HCT116 (cell line): Measurements from ENCODE around the gene OR11G2. TPM values are rescaled to one million over a fixed set of nuclear protein-coding genes. Genes with fewer than 3 reads are reported as not detected.

Source experiments
- ATAC-seq: fragments of 200-7000 bp; cut with Tn5 transposase; 2 replicates; pipeline ENCODE4 v1.9.1; 2020; ENCODE audit warnings: mild to moderate bottlenecking, moderate library complexity
- BruUV-seq: library from RNA; stranded (reverse); fragments of 400-500 nt; replicated peaks from 2 replicates; lab custom pipeline; 2021; lab: Mats Ljungman, UMichigan
- CTCF ChIA-PET: fragments of 300-600 bp; sonication (Branson Sonifier 250); formaldehyde crosslinking; loops from one replicate; lab custom pipeline; 2021; ENCODE audit warnings: antibody characterized with exemption; lab: Charles Lee
- POLR2A ChIA-PET: fragments of 300-600, 350-600 bp; sonication (Branson Sonifier 250); formaldehyde crosslinking; loops from one replicate; lab custom pipeline; 2021; ENCODE audit warnings: antibody characterized with exemption; lab: Charles Lee
- RAD21 ChIA-PET, 2 experiments: fragments of 300-600 bp; sonication (Branson Sonifier 250); formaldehyde crosslinking; loops; one replicate each; lab custom pipeline; 2023; ENCODE audit warnings: low total read pairs in 2 of 2; ENCODE audit not compliant: uncharacterized antibody in 2 of 2, unreplicated experiment in 2 of 2, low non-redundant PET in 1 of 2; lab: Charles Lee
- DNase-seq: peaks from one replicate; pipeline ENCODE4 v3.0.0-alpha.2; 2010; ENCODE audit warnings: low read depth, low spot score
- H2AFZ ChIP-seq: fragments of 200-600 bp; shearing (Covaris generic), sonication (generic); 2 replicates; pipeline ENCODE4 v1.6.1; 2017; ENCODE audit warnings: low read depth, mixed run types, mixed read lengths, antibody characterized with exemption, low read length; ENCODE audit not compliant: poor library complexity, severe bottlenecking
- H3K27ac ChIP-seq: 2 replicates; pipeline ENCODE4 v1.5.1; 2012; ENCODE audit warnings: low read depth, low read length
- H3K27me3 ChIP-seq: fragments of 200-600 bp; sonication (generic); 2 replicates; pipeline ENCODE4 v1.6.1; 2016; ENCODE audit warnings: mixed run types, low read length, mixed read lengths; ENCODE audit not compliant: insufficient read depth
- H3K36me3 ChIP-seq, 2 experiments: fragments of 200-500 bp in 1 of 2; fragments of 200-600 bp in 1 of 2; sonication (Bioruptor generic) in 1 of 2; sonication (generic) in 1 of 2; 2 replicates each; pipeline versions ENCODE4 v1.5.1 to v1.6.1; 2014 to 2016; ENCODE audit warnings: low read length in 2 of 2, inconsistent platforms in 1 of 2, mixed read lengths in 1 of 2, mixed run types in 1 of 2; ENCODE audit not compliant: insufficient read depth in 2 of 2, control insufficient read depth in 1 of 2
- H3K4me1 ChIP-seq, 2 experiments: fragments of 200-600 bp in 1 of 2; sonication (generic) in 1 of 2; 2 replicates each; pipeline versions ENCODE4 v1.5.1 to v1.6.1; 2012 to 2017; ENCODE audit warnings: low read length in 2 of 2, inconsistent platforms in 1 of 2, mild to moderate bottlenecking in 1 of 2, mixed read lengths in 1 of 2, mixed run types in 1 of 2, moderate library complexity in 1 of 2; ENCODE audit not compliant: insufficient read depth in 2 of 2, control insufficient read depth in 1 of 2
- H3K4me2 ChIP-seq: fragments of 200-600 bp; sonication (generic); 2 replicates; pipeline ENCODE4 v1.6.1; 2017; ENCODE audit warnings: mixed run types, low read length, mixed read lengths
- H3K4me3 ChIP-seq, 2 experiments: fragments of 200-600 bp in 1 of 2; sonication (generic) in 1 of 2; replicated peaks in 1 of 2; 2 replicates each; pipeline ENCODE4 v1.5.1; 2011 to 2016; ENCODE audit warnings: low read length in 2 of 2, control low read depth in 1 of 2, low read depth in 1 of 2, mild to moderate bottlenecking in 1 of 2, mixed read lengths in 1 of 2, mixed run types in 1 of 2
- H3K79me2 ChIP-seq: fragments of 200-600 bp; sonication (generic); 2 replicates; pipeline ENCODE4 v1.6.1; 2017; ENCODE audit warnings: mild to moderate bottlenecking, mixed run types, low read length, moderate library complexity, mixed read lengths; ENCODE audit not compliant: insufficient read depth
- H3K9ac ChIP-seq: fragments of 200-600 bp; sonication (generic); 2 replicates; pipeline ENCODE4 v1.6.1; 2016; ENCODE audit warnings: low read length, mixed read lengths
- H3K9me2 ChIP-seq: fragments of 200-600 bp; sonication (generic), shearing (Covaris generic); 2 replicates; pipeline ENCODE4 v1.6.1; 2017; ENCODE audit warnings: mixed run types, mild to moderate bottlenecking, moderate library complexity; ENCODE audit not compliant: insufficient read depth
- H3K9me3 ChIP-seq, 2 experiments: fragments of 200-500 bp in 1 of 2; fragments of 200-600 bp in 1 of 2; sonication (Bioruptor generic) in 1 of 2; sonication (generic) in 1 of 2; 2 replicates each; pipeline ENCODE4 v1.6.1; 2014 to 2017; ENCODE audit warnings: low read length in 2 of 2, mixed read lengths in 2 of 2, inconsistent platforms in 1 of 2, low read depth in 1 of 2, mild to moderate bottlenecking in 1 of 2, mixed run types in 1 of 2, moderate library complexity in 1 of 2; ENCODE audit not compliant: control insufficient read depth in 1 of 2, insufficient read depth in 1 of 2
- H4K20me1 ChIP-seq: fragments of 200-600 bp; sonication (generic), shearing (Covaris generic); 2 replicates; pipeline ENCODE4 v1.6.1; 2017; ENCODE audit warnings: mixed run types, mild to moderate bottlenecking, moderate library complexity; ENCODE audit not compliant: insufficient read depth
- CEBPB ChIP-seq: IDR thresholded peaks from 2 replicates; pipeline ENCODE4 v1.6.1; 2012; ENCODE audit warnings: low read depth
- CTCF ChIP-seq, 3 experiments: fragments of 200-600 bp in 1 of 3; sonication (generic) in 1 of 3; IDR thresholded peaks in 2 of 3; conservative IDR thresholded peaks in 1 of 3; 2 replicates each; pipeline ENCODE4 v1.5.1; 2012 to 2017; ENCODE audit warnings: low read depth in 2 of 3, low read length in 2 of 3, antibody characterized with exemption in 1 of 3, borderline replicate concordance in 1 of 3, control low read depth in 1 of 3, mild to moderate bottlenecking in 1 of 3, mixed read lengths in 1 of 3, mixed run types in 1 of 3, moderate library complexity in 1 of 3; ENCODE audit not compliant: insufficient read depth in 1 of 3
- EGR1 ChIP-seq: IDR thresholded peaks from 2 replicates; pipeline ENCODE4 v1.6.1; 2012; ENCODE audit warnings: low read depth
- ELF1 ChIP-seq: IDR thresholded peaks from 2 replicates; pipeline ENCODE4 v1.6.1; 2012; ENCODE audit warnings: low read depth, borderline replicate concordance
- EZH2 ChIP-seq: fragments of 200-600 bp; sonication (generic); IDR thresholded peaks from 2 replicates; pipeline ENCODE4 v1.6.1; 2017; ENCODE audit warnings: antibody characterized with exemption, mixed run types
- EZH2phosphoT487 ChIP-seq: fragments of 200-600 bp; IDR thresholded peaks from 2 replicates; pipeline ENCODE4 v1.6.1; 2018; ENCODE audit warnings: antibody characterized with exemption, borderline replicate concordance
- FOSL1 ChIP-seq: IDR thresholded peaks from 2 replicates; pipeline ENCODE4 v1.6.1; 2012; ENCODE audit warnings: low read depth
- MAX ChIP-seq: IDR thresholded peaks from 2 replicates; pipeline ENCODE4 v1.6.1; 2012
- POLR2A ChIP-seq: IDR thresholded peaks from 2 replicates; pipeline ENCODE4 v1.7.0; 2011; ENCODE audit warnings: borderline replicate concordance; ENCODE audit not compliant: insufficient read depth, insufficient read length; ENCODE audit errors: extremely low read depth
- POLR2AphosphoS5 ChIP-seq: IDR thresholded peaks from 2 replicates; pipeline ENCODE4 v1.6.1; 2011; ENCODE audit warnings: mild to moderate bottlenecking, low read depth, low read length, moderate library complexity
- RAD21 ChIP-seq: IDR thresholded peaks from 2 replicates; pipeline ENCODE4 v1.6.1; 2012; ENCODE audit warnings: low read depth, mild to moderate bottlenecking
- SP1 ChIP-seq: IDR thresholded peaks from 2 replicates; pipeline ENCODE4 v1.6.1; 2012; ENCODE audit warnings: low read depth
- SRF ChIP-seq: IDR thresholded peaks from 2 replicates; pipeline ENCODE4 v1.6.1; 2012; ENCODE audit warnings: low read depth
- ZBTB33 ChIP-seq: IDR thresholded peaks from 2 replicates; pipeline ENCODE4 v1.6.1; 2011; ENCODE audit warnings: mild to moderate bottlenecking, low read length, moderate library complexity; ENCODE audit not compliant: insufficient replicate concordance; ENCODE audit errors: extremely low read depth
- ZFX ChIP-seq: fragments of 450-650 bp; IDR thresholded peaks from 2 replicates; pipeline ENCODE4 v1.6.1; 2017
- intact Hi-C: fragments of 100-400 bp; cut with micrococcal nuclease; formaldehyde crosslinking; loops from 2 replicates; pipeline ENCODE4 v1.10.0; 2022
- total RNA-seq: library from RNA; stranded (reverse); gene quantifications from one replicate; pipeline ENCODE4 v1.2.1, GENCODE V29; 2021; ENCODE audit not compliant: unreplicated experiment

The OR11G2 gene
- total RNA-seq, 1 experiment from 2014 or later: not detected

GRCh38 chr14:20219033-20219432 lies 28.3 kb downstream of the OR11G2 start:
- no peak overlapping the region for H3K27ac ChIP-seq
- no peak overlapping the region for H3K4me2 ChIP-seq
- no peak overlapping the region for H3K9ac ChIP-seq
- H3K36me3 ChIP-seq: no peaks in the 10 kb centered on the region
- DNase-seq: no peak
- ATAC-seq: no peak
- RAD21 ChIA-PET: no interaction called here
- H3K4me1 ChIP-seq: no peaks in the 10 kb centered on the region
- H3K27me3 ChIP-seq: no peaks in the 10 kb centered on the region
- H2AFZ ChIP-seq: no peak overlapping the region
- TF ChIP-seq EZH2phosphoT487 (no peak), SRF (no peak), ZFX (no peak), CTCF (IDR thresholded peaks at IDR 0.05 in 2 of 3, conservative IDR thresholded peaks at IDR 0.05 in 1 of 3; ENCODE audit: borderline replicate concordance in 1 of 3, insufficient read depth in 1 of 3, low read depth in 2 of 3, low read length in 2 of 3) (no peak), CEBPB (no peak)
- no peak overlapping the region for H3K4me3 ChIP-seq
- no peaks in the 10 kb centered on the region for H3K9me3 ChIP-seq
- no TSS peak for BruUV-seq
- no peaks in the 10 kb centered on the region for H3K9me2 ChIP-seq
- POLR2A ChIA-PET: no interaction called here
- CTCF ChIA-PET: no interaction called here
- intact Hi-C loops: no loop called here
- H3K79me2 ChIP-seq: no peaks in the 10 kb centered on the region
- no peaks in the 10 kb centered on the region for H4K20me1 ChIP-seq

- Histone ChIP-seq H3K79me2 (no peaks in the 10 kb centered on the region), H3K4me2 (no peak within 1 kb of the TSS), H3K9me3 (no peaks in the 10 kb centered on the region), H3K27me3 (no peaks in the 10 kb centered on the region), H2AFZ (no peak within 1 kb of the TSS), H3K9me2 (no peaks in the 10 kb centered on the region), H3K9ac (no peak within 1 kb of the TSS), H3K4me1 (no peaks in the 10 kb centered on the region), H4K20me1 (no peaks in the 10 kb centered on the region), H3K36me3 (no peaks in the 10 kb centered on the region), H3K4me3 (no peak within 1 kb of the TSS), H3K27ac (no peak within 1 kb of the TSS)
- ChIA-PET RAD21 (no interaction called here), CTCF (no interaction called here), POLR2A (no interaction called here)
- intact Hi-C loops: no loop called here
- no TSS peak for BruUV-seq
- ATAC-seq (no peak), DNase-seq (no peak)
- TF ChIP-seq ELF1 (no peak), FOSL1 (no peak), ZFX (no peak), EZH2 (no peak), CTCF (IDR thresholded peaks at IDR 0.05 in 2 of 3, conservative IDR thresholded peaks at IDR 0.05 in 1 of 3; ENCODE audit: borderline replicate concordance in 1 of 3, insufficient read depth in 1 of 3, low read depth in 2 of 3, low read length in 2 of 3) (no peak), MAX (no peak), CEBPB (no peak), SP1 (no peak), SRF (no peak), RAD21 (no peak), POLR2AphosphoS5 (no peak), POLR2A (no peak), EGR1 (no peak), ZBTB33 (no peak)
These were observed 32.7 kb downstream of the OR11G2 start, which contains the start of gene OR11H6 for GRCh38 chr14:20223410-20223809. OR11H6 (plus strand) TSS chr14:20223710; CDS start chr14:20223710, 0 bp downstream.
